HEK293T (cell line): ENCODE measurements around the gene CCK.

Experiments
- CTCF ChIA-PET: fragments of 350-600 bp; formaldehyde crosslinking; extraction: SDS; loops from one replicate; lab custom pipeline; 2021; ENCODE audit warnings: antibody characterized with exemption, inconsistent platforms; lab: Yijun Ruan, JAX
- POLR2A ChIA-PET: fragments of 350-600 bp; formaldehyde crosslinking; extraction: SDS; loops from one replicate; lab custom pipeline; 2020; ENCODE audit warnings: antibody characterized with exemption, inconsistent platforms; lab: Yijun Ruan, JAX
- DNase-seq: peaks from one replicate; pipeline ENCODE4 v3.0.0; 2012; ENCODE audit warnings: mixed read lengths; ENCODE audit errors: extremely low spot score
- ARNT ChIP-seq: fragments of 450-650 bp; IDR thresholded peaks from 2 replicates; pipeline ENCODE4 v1.6.1; 2017; ENCODE audit warnings: mild to moderate bottlenecking
- BHLHE40 ChIP-seq: fragments of 450-650 bp; IDR thresholded peaks from 2 replicates; pipeline ENCODE4 v1.6.1; 2016; ENCODE audit warnings: mild to moderate bottlenecking, moderate library complexity, borderline replicate concordance
- CTBP1 ChIP-seq: fragments of 450-650 bp; IDR thresholded peaks from 2 replicates; pipeline ENCODE4 v1.6.1; 2016; ENCODE audit warnings: borderline replicate concordance
- ELF4 ChIP-seq: fragments of 450-650 bp; IDR thresholded peaks from 2 replicates; pipeline ENCODE4 v1.6.1; 2017; ENCODE audit warnings: antibody characterized with exemption
- FOXA1 ChIP-seq: fragments of 450-650 bp; IDR thresholded peaks from 2 replicates; pipeline ENCODE4 v1.6.1; 2016; ENCODE audit warnings: mild to moderate bottlenecking
- FOXK2 ChIP-seq: fragments of 450-650 bp; IDR thresholded peaks from 2 replicates; pipeline ENCODE4 v1.6.1; 2016; ENCODE audit warnings: mild to moderate bottlenecking
- FOXM1 ChIP-seq: fragments of 450-650 bp; IDR thresholded peaks from 2 replicates; pipeline ENCODE4 v1.6.1; 2017; ENCODE audit warnings: mild to moderate bottlenecking, borderline replicate concordance
- HDGF ChIP-seq: fragments of 450-650 bp; IDR thresholded peaks from 2 replicates; pipeline ENCODE4 v1.6.1; 2017; ENCODE audit warnings: antibody characterized with exemption, borderline replicate concordance
- L3MBTL2 ChIP-seq: fragments of 450-650 bp; conservative IDR thresholded peaks from 2 replicates; pipeline ENCODE4 v1.6.1; 2016; ENCODE audit warnings: mild to moderate bottlenecking
- LEF1 ChIP-seq: fragments of 450-650 bp; IDR thresholded peaks from 2 replicates; pipeline ENCODE4 v1.6.1; 2017; ENCODE audit warnings: mild to moderate bottlenecking, borderline replicate concordance
- NFRKB ChIP-seq: fragments of 450-650 bp; IDR thresholded peaks from 2 replicates; pipeline ENCODE4 v1.6.1; 2016; ENCODE audit warnings: mild to moderate bottlenecking, moderate library complexity
- SP1 ChIP-seq: fragments of 450-650 bp; IDR thresholded peaks from 2 replicates; pipeline ENCODE4 v1.6.1; 2017
- SUZ12 ChIP-seq: fragments of 450-650 bp; IDR thresholded peaks from 2 replicates; pipeline ENCODE4 v1.6.1; 2016; ENCODE audit warnings: mild to moderate bottlenecking
- TARDBP ChIP-seq: fragments of 450-650 bp; IDR thresholded peaks from 2 replicates; pipeline ENCODE4 v1.6.1; 2016
- ZNF384 ChIP-seq: fragments of 450-650 bp; IDR thresholded peaks from 2 replicates; pipeline ENCODE4 v1.6.1; 2016
- TF ChIP-seq, protein P1 (sequence below): fragments of 450-650 bp; IDR thresholded peaks from 2 replicates; pipeline ENCODE4 v1.6.1; 2016

Gene CCK

DNA sequence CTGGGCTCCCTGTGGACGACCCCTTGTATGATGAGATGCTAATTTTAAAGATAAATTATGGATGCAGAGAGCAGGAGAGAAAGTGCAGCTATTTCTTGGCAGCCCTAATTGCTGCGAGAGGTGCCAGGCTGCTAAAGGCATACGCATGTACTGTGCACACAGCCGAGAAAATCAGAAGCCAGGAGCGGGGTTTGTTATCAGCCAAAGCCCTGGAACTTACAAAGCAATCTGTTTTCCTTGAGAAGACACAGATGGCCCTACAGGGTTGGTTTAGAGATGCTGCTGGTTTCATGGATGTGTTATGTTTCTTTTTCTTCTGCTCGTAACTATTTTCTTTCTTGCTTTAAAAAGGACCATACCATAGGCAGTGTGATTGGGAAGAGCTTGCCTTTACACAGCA, 11.7 kb upstream of the CCK start:
- ChIA-PET CTCF (no interaction called here), POLR2A (no interaction called here)
- no peak for DNase-seq
- TF ChIP-seq L3MBTL2 (no peak), BHLHE40 (no peak), CTBP1 (no peak), LEF1 (no peak), HDGF (no peak), SP1 (no peak), NFRKB (no peak)

DNA sequence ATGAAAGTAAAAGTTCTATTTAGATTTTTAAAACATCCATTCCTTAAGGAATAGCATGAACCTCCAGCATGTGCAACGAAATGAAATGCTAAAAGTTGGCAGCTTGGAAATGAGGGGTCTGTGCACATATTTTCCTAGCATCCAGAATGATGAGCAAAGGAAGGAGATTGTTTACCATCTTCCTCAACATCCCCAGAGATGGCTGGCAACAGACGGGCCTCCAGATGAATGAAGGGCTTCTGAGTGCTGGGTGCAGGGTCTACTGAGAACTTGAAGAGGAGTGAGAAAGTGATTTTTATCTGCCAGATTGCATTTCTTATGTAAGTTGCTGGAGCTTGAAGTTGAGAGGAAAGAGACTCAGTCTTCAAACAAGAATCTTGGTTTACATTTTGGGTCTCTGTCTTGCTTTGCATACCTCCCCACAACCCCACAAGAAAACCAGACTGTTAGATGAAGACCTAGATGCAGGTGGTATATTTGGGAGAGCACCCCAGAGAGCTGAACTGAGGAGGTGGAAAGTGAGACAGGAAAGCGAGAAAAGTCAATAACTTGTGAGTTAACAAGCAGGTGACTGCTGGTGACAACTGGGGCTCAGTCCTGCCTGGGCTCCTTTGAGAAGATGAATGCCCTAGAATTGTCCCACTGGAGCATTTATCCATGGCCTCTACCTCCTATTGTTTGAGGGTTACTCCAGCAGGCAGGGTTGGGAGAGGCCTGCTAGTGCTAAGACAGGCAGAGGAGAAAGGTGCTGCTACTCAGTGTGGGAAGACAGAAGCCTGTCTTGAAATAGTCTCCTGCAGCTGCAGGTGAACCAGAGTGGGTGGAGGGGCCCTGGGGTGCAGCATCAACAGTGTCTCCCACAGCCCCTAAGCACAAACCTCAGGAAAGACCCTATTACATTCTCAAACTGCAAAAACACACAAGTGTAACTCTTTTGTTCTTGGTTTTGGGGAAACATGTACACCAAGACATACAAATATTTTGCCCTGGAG, 10.5 kb upstream of the CCK start:
- ChIA-PET POLR2A (no interaction called here), CTCF (no interaction called here)
- no peak for DNase-seq
- TF ChIP-seq FOXM1, result no peak

DNA sequence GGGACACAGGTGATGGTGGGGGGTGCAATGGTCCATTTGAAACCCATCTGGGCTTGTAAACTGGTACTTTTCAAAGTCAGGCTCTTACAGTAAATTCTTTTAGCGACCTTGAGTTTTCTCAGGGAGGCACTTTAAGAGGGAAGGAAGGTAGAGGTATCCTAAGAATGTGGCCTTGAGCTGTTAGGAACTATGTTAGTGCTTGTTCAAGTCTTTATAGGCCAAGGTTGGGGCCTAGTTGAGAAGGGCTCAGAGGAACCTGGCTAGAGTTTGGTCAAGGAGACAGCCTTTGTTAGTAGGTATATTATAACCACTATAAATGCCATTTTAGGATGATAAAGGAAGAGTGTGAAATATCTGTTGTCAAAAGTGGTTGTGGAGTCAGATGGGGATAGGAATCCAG, 9.2 kb upstream of the CCK start:
- POLR2A ChIA-PET, result no interaction called here
- CTCF ChIA-PET, result no interaction called here
- TF ChIP-seq NFRKB (no peak), TARDBP (no peak), HDGF (no peak), FOXK2 (no peak), FOXM1 (no peak), SUZ12 (no peak)
- DNase-seq, result no peak

DNA sequence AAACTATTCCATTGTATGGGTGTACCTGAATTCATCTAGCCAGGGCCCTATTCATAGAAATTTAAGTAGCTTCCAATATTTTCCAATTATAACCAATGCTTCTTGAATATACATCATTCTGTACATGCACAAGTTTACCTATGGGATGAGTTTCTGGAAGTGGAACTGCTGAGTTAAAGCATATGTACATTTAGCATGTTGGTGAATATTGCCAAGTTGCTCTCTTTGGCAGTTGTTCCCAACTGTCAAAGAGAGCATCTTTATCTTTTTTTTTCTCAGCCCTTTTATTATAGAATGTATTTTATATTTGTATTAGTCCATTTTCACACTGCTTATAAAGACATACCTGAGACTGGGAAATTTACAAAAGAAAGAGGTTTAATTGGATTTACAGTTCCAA, 8.3 kb upstream of the CCK start:
- POLR2A ChIA-PET, result no interaction called here
- no peak for TF ChIP-seq BHLHE40
- no peak for DNase-seq
- CTCF ChIA-PET, result no interaction called here

DNA sequence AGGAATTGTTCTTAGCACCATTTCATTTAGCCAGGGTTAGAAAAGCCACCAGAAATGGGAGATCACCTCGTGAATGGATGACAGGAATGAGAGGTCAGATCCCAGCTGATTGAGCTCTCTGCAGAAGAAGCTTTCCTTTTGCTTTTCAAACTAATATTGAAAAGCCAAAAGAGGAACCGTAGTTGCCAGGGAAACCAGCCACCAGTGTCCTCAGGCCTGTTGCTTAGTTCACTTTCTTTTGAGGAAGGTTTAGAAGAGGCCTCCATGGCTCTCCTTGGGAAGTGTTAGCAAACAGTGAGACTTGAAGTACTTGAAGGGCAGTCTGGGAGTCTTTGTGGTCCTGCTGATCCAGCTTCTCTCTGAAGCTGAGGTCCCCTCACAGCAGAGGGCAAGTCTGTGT, 7.4 kb upstream of the CCK start:
- ChIA-PET POLR2A (interaction anchor here (1.5 kb wide), 1 partner anchor 14 kb away, joined by 3 read pairs; no protein-coding TSS in a partner anchor), CTCF (no interaction called here)
- TF ChIP-seq TARDBP (no peak), SUZ12 (no peak), BHLHE40 (no peak), ZNF384 (no peak), ELF4 (no peak), SP1 (no peak), LEF1 (no peak), CTBP1 (no peak), HDGF (no peak), L3MBTL2 (no peak), ARNT (no peak), NFRKB (no peak), FOXA1 (no peak), FOXM1 (no peak)
- TF ChIP-seq, protein P1, sequence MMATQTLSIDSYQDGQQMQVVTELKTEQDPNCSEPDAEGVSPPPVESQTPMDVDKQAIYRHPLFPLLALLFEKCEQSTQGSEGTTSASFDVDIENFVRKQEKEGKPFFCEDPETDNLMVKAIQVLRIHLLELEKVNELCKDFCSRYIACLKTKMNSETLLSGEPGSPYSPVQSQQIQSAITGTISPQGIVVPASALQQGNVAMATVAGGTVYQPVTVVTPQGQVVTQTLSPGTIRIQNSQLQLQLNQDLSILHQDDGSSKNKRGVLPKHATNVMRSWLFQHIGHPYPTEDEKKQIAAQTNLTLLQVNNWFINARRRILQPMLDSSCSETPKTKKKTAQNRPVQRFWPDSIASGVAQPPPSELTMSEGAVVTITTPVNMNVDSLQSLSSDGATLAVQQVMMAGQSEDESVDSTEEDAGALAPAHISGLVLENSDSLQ, result no peak
- DNase-seq, result no peak

DNA sequence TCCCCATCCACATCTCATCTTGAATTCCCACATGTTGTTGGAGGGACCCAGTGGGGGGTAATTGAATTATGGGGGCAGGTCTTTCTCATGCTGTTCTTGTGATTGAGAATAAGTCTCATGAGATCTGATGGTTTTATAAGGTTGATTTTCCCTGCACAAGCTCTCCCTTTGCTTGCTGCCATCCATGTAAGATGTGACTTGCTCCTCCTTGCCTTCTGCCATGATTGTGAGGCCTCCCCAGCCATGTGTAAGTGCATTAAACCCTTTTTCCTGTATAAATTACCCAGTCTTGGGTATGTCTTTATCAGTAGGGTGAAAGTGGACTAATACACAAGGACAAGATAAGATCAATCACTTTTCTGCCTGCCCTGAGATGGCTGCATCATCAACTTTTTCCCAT, 5.8 kb upstream of the CCK start:
- TF ChIP-seq FOXK2, result no peak
- no peak for TF ChIP-seq HDGF
- no peak for TF ChIP-seq ARNT
- TF ChIP-seq ZNF384, result no peak
- ChIA-PET CTCF (no interaction called here), POLR2A (no interaction called here)
- no peak for DNase-seq

DNA sequence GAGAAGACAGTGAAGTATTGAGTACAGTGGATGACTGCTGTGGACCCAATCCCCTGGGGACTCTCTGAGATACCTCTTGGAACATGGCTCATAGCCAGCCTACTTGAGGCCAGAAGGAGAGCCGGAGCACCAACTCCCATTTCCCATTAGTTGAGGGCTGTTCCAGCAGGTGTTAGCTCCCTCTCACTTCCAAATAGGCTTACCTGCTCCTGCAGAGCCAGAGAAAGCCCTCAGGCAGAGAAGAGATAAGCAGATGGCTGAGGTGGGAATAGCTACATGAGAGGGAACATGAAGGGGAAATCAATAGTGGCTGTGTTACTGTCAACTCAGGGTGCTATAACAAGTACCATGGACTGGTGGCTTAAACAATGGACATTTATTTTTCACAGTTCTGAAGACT, 4.6 kb upstream of the CCK start:
- POLR2A ChIA-PET, result no interaction called here
- TF ChIP-seq FOXA1 (no peak), BHLHE40 (no peak), ELF4 (no peak), NFRKB (no peak), HDGF (no peak), TARDBP (no peak), L3MBTL2 (no peak), CTBP1 (no peak), ZNF384 (no peak), SP1 (no peak), ARNT (no peak), FOXK2 (no peak), SUZ12 (no peak), LEF1 (no peak), FOXM1 (no peak)
- TF ChIP-seq, protein P1, result no peak
- DNase-seq, result no peak
- CTCF ChIA-PET, result no interaction called here
